ENCODE data around the gene SPATA46. TPM values are rescaled to one million over a fixed set of nuclear protein-coding genes. Genes with fewer than 3 reads are reported as not detected.

SPATA46 gene
- total RNA-seq, 1 donor from 2014 or later = not detected

GRCh38 chr1:162406811-162407210, 30.2 kb upstream of the SPATA46 start:
- Mint-ChIP-seq H3K27me3 (ENCODE audit: low read depth) (no peaks in the 10 kb centered on the region), H3K36me3 (ENCODE audit: low read depth) (no peaks in the 10 kb centered on the region), H3K4me3 (ENCODE audit: unreplicated experiment) (no peak overlapping the region), H3K4me1 (ENCODE audit: low read depth) (peaks cover 7% of the 10 kb centered on the region), H3K27ac (ENCODE audit: unreplicated experiment) (no peak overlapping the region), H3K9me3 (ENCODE audit: low read depth) (no peaks in the 10 kb centered on the region)
- TF ChIP-seq, protein P1, sequence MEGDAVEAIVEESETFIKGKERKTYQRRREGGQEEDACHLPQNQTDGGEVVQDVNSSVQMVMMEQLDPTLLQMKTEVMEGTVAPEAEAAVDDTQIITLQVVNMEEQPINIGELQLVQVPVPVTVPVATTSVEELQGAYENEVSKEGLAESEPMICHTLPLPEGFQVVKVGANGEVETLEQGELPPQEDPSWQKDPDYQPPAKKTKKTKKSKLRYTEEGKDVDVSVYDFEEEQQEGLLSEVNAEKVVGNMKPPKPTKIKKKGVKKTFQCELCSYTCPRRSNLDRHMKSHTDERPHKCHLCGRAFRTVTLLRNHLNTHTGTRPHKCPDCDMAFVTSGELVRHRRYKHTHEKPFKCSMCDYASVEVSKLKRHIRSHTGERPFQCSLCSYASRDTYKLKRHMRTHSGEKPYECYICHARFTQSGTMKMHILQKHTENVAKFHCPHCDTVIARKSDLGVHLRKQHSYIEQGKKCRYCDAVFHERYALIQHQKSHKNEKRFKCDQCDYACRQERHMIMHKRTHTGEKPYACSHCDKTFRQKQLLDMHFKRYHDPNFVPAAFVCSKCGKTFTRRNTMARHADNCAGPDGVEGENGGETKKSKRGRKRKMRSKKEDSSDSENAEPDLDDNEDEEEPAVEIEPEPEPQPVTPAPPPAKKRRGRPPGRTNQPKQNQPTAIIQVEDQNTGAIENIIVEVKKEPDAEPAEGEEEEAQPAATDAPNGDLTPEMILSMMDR (IDR thresholded peaks at IDR 0.05) = no peak
- DNase-seq (ENCODE audit: low spot score) = no peak

- no peak overlapping the region for H3K4me3 Mint-ChIP-seq (ENCODE audit: unreplicated experiment)
- H3K27ac Mint-ChIP-seq (ENCODE audit: unreplicated experiment) = no peak overlapping the region
- no peaks in the 10 kb centered on the region for H3K27me3 Mint-ChIP-seq (ENCODE audit: low read depth)
- TF ChIP-seq, protein P1 (IDR thresholded peaks at IDR 0.05) = no peak
- H3K9me3 Mint-ChIP-seq (ENCODE audit: low read depth) = no peaks in the 10 kb centered on the region
- DNase-seq (ENCODE audit: low spot score) = no peak
- H3K4me1 Mint-ChIP-seq (ENCODE audit: low read depth) = peaks cover 7% of the 10 kb centered on the region
- no peaks in the 10 kb centered on the region for H3K36me3 Mint-ChIP-seq (ENCODE audit: low read depth)
Measured at GRCh38 chr1:162405800-162406199, 29.1 kb upstream of the SPATA46 start.

DNA sequence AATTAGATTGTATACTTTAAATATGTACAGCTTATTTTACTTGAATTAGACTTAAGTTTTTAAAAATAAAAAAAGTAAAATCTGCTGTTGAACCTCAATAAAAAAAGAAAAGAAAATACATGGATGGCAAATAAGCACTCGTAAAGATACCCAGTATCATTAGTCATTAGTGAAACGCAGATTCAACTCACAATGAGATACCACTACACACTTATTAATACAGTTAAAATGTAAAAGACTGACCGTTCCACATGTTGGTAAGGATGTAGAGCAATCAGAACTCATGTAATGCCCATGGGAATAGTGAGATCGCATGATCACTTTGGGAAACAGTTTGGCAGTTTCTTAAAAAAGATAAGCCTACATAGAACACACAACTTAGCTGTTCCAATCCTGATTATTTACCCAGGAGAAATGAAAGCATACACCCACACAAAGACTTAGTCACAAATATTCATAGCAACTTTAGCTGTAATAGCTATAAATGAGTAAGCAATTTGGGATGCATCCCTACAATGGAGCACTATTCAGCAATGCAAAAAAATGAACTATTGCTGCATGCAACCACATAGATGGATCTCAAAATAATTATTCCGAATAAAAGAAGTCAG, 28.0 kb upstream of the SPATA46 start:
- TF ChIP-seq, protein P1 (IDR thresholded peaks at IDR 0.05) = no peak
- Mint-ChIP-seq H3K27me3 (ENCODE audit: low read depth) (no peaks in the 10 kb centered on the region), H3K4me3 (ENCODE audit: unreplicated experiment) (no peak overlapping the region), H3K4me1 (ENCODE audit: low read depth) (peaks cover 9% of the 10 kb centered on the region), H3K36me3 (ENCODE audit: low read depth) (no peaks in the 10 kb centered on the region), H3K9me3 (ENCODE audit: low read depth) (no peaks in the 10 kb centered on the region), H3K27ac (ENCODE audit: unreplicated experiment) (no peak overlapping the region)
- DNase-seq (ENCODE audit: low spot score) = no peak

DNA sequence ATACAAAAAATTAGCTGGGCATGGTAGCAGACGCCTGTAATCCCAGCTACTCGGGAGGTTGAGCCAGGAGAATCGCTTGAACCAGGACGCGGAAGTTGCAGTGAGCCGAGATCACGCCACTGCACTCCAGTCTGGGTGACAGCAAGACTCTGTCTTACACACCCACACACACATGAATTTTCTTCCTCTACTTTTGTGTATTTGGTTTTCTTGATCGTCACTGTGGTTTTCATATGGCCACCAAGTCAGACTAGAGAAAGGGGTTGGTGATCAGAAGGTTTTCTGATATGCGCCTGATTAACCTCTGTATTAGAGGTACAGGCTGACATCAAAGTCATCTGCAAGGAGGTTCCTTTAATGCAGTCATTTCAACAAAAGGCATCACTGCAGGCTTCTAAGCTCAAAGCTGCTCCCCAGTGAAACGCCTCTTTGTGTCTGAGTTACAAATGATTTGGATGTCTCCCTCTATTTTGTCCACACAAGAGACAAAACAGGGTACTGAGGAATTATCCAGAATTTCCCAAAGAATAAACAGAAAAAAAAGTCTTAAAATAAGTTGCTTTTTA, 24.2 kb upstream of the SPATA46 start:
- TF ChIP-seq, protein P1 (IDR thresholded peaks at IDR 0.05) = no peak
- no peaks in the 10 kb centered on the region for H3K9me3 Mint-ChIP-seq (ENCODE audit: low read depth)
- peaks cover 22% of the 10 kb centered on the region for H3K4me1 Mint-ChIP-seq (ENCODE audit: low read depth)
- H3K27me3 Mint-ChIP-seq (ENCODE audit: low read depth) = peaks cover 14% of the 10 kb centered on the region
- no peaks in the 10 kb centered on the region for H3K36me3 Mint-ChIP-seq (ENCODE audit: low read depth)
- no peak overlapping the region for H3K27ac Mint-ChIP-seq (ENCODE audit: unreplicated experiment)
- no peak overlapping the region for H3K4me3 Mint-ChIP-seq (ENCODE audit: unreplicated experiment)
- DNase-seq (ENCODE audit: low spot score) = no peak

- peaks cover 15% of the 10 kb centered on the region for H3K27me3 Mint-ChIP-seq (ENCODE audit: low read depth)
- TF ChIP-seq, protein P1 (IDR thresholded peaks at IDR 0.05) = no peak
- H3K36me3 Mint-ChIP-seq (ENCODE audit: low read depth) = no peaks in the 10 kb centered on the region
- DNase-seq (ENCODE audit: low spot score) = no peak
- H3K9me3 Mint-ChIP-seq (ENCODE audit: low read depth) = no peaks in the 10 kb centered on the region
- H3K4me1 Mint-ChIP-seq (ENCODE audit: low read depth) = peaks cover 15% of the 10 kb centered on the region
- H3K4me3 Mint-ChIP-seq (ENCODE audit: unreplicated experiment) = no peak overlapping the region
- no peak overlapping the region for H3K27ac Mint-ChIP-seq (ENCODE audit: unreplicated experiment)
Measured at GRCh38 chr1:162398999-162399580, 22.4 kb upstream of the SPATA46 start.

All from chondrocyte (in vitro differentiated cells).